Measurements from ENCODE around the gene OPN3.

GRCh38 chr1:241579434-241579833 is 60.7 kb downstream of the OPN3 start:
- TF ChIP-seq CTCF (conservative IDR thresholded peaks at IDR 0.05; ENCODE audit: low read length) (no peak), EZH2phosphoT487 (IDR thresholded peaks at IDR 0.05; ENCODE audit: borderline replicate concordance, low read depth, low read length) (no peak)
